H1 (cell line): ENCODE measurements around the gene NSD2.
A peak's percentile ranks its signal among the peaks of the same experiment; 100 is the strongest.

Experiments used
- CHD2 ChIP-seq: IDR thresholded peaks from 2 replicates; pipeline ENCODE4 v1.6.1; 2012; ENCODE audit warnings: low read length, improper control_type of control experiment
- CREB1 ChIP-seq: IDR thresholded peaks from 2 replicates; pipeline ENCODE4 v1.6.1; 2012; ENCODE audit warnings: inconsistent platforms
- EP300 ChIP-seq, 2 experiments: IDR thresholded peaks; 1 replicate in 1 of 2; 2 replicates in 1 of 2; pipeline ENCODE4 v1.6.1; 2011 to 2012; ENCODE audit warnings: low read depth in 2 of 2, low read length in 2 of 2, mild to moderate bottlenecking in 2 of 2, borderline replicate concordance in 1 of 2, inconsistent platforms in 1 of 2, moderate library complexity in 1 of 2
- HDAC2 ChIP-seq, 2 experiments: fragments of 300-600 bp in 1 of 2; sonication (generic) in 1 of 2; IDR thresholded peaks; 2 replicates each; pipeline ENCODE4 v1.6.1; 2011 to 2012; ENCODE audit warnings: low read depth in 2 of 2, low read length in 2 of 2, mild to moderate bottlenecking in 2 of 2, moderate library complexity in 2 of 2, borderline replicate concordance in 1 of 2, inconsistent platforms in 1 of 2
- HDAC6 ChIP-seq: IDR thresholded peaks from one replicate; pipeline ENCODE4 v1.7.1; 2012; ENCODE audit warnings: low read depth, mild to moderate bottlenecking, inconsistent platforms, low read length, moderate library complexity
- JUN ChIP-seq: IDR thresholded peaks from 2 replicates; pipeline ENCODE4 v1.6.1; 2011; ENCODE audit warnings: low read depth, mild to moderate bottlenecking, improper control_type of control experiment, low read length
- JUND ChIP-seq: IDR thresholded peaks from 2 replicates; pipeline ENCODE4 v1.6.1; 2011; ENCODE audit warnings: mild to moderate bottlenecking, improper control_type of control experiment, low read length
- POLR2A ChIP-seq, 2 experiments: IDR thresholded peaks; 1 replicate in 1 of 2; 2 replicates in 1 of 2; pipeline ENCODE4 v1.6.1; 2011; ENCODE audit warnings: low read depth in 2 of 2, low read length in 2 of 2, mild to moderate bottlenecking in 2 of 2; ENCODE audit errors: control extremely low read depth in 1 of 2
- POLR2AphosphoS5 ChIP-seq: IDR thresholded peaks from 2 replicates; pipeline ENCODE4 v1.6.1; 2011; ENCODE audit warnings: low read depth, low read length
- RAD21 ChIP-seq, 2 experiments: IDR thresholded peaks in 1 of 2; conservative IDR thresholded peaks in 1 of 2; 2 replicates each; pipeline ENCODE4 v1.6.1; 2011; ENCODE audit warnings: low read depth in 2 of 2, low read length in 2 of 2, improper control_type of control experiment in 1 of 2, inconsistent platforms in 1 of 2, mild to moderate bottlenecking in 1 of 2, moderate library complexity in 1 of 2
- SIRT6 ChIP-seq: IDR thresholded peaks from one replicate; pipeline ENCODE4 v1.7.1; 2012; ENCODE audit warnings: low read length, inconsistent platforms
- TF ChIP-seq, protein P1 (sequence below): IDR thresholded peaks from 2 replicates; pipeline ENCODE4 v1.6.1; 2012; ENCODE audit warnings: low read length, inconsistent platforms
- TF ChIP-seq, protein P2 (sequence below), 3 experiments: IDR thresholded peaks; 1 replicate in 2 of 3; 2 replicates in 1 of 3; pipeline versions ENCODE4 v1.5.1 to v1.6.1; 2011; ENCODE audit warnings: low read length in 3 of 3, mild to moderate bottlenecking in 3 of 3, inconsistent platforms in 2 of 3, low read depth in 1 of 3, moderate library complexity in 1 of 3; ENCODE audit not compliant: insufficient read depth in 1 of 3; ENCODE audit errors: control extremely low read depth in 1 of 3
- TF ChIP-seq, protein P3 (sequence below): IDR thresholded peaks from 2 replicates; pipeline ENCODE4 v1.6.1; 2012; ENCODE audit warnings: inconsistent platforms

DNA sequence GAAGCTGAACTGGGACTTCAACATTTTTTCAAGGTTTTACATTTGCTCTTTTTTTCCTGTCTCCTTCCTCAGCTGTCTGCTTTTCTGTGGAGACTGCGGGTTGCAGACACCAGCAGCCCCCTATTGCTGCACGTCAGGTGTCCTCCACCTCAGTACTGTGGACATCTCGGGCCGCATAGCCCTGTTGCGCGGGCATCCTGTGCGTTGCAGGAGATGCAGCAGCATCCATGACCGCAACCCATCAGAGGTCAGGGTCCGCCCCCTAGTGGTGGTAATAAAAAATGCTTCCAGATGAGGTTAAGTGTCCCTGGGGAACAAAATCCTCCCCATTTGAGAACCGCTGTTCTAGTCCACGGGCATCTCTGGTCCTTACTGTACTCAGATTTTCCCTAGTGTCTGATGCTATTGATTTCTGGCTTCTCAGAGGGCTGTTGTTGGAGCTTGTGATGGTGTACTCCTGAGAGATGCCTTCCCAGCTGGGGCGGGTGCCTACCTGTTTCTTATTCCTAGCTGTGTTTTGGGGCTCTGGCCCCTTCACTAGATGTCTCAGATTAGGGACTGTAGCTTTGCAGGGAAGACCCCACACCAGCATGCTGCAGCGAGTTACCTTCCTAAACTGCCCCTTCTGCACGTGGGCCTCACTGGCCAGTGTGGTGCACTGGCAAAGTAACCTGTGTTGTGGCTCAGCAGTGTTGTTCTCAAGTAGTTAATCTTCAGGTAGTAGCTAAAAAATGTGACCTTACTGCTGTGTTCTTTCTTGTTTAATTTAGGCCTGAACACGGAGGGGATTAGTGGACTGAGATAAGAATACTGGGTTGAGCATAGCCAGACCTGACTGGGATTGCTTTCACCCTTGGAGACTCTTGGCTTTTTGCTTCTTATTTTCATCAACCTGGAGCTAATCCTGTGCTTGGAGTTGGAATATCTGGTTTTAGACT, 28.2 kb downstream of the NSD2 start:
- 0 out of 4 replicates have a peak, but pooled peaks of 1 of the 2 experiments have one; percentile 42 for TF ChIP-seq HDAC2 (IDR thresholded peaks at IDR 0.05; ENCODE audit: borderline replicate concordance in 1 of 2, low read depth in 2 of 2, low read length in 2 of 2)
- TF ChIP-seq SIRT6, result no peak
- TF ChIP-seq, protein P1, sequence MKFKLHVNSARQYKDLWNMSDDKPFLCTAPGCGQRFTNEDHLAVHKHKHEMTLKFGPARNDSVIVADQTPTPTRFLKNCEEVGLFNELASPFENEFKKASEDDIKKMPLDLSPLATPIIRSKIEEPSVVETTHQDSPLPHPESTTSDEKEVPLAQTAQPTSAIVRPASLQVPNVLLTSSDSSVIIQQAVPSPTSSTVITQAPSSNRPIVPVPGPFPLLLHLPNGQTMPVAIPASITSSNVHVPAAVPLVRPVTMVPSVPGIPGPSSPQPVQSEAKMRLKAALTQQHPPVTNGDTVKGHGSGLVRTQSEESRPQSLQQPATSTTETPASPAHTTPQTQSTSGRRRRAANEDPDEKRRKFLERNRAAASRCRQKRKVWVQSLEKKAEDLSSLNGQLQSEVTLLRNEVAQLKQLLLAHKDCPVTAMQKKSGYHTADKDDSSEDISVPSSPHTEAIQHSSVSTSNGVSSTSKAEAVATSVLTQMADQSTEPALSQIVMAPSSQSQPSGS, result no peak
- TF ChIP-seq EP300 (IDR thresholded peaks at IDR 0.05; ENCODE audit: borderline replicate concordance in 1 of 2, low read depth in 2 of 2, low read length in 2 of 2), result no peak
- TF ChIP-seq, protein P2, sequence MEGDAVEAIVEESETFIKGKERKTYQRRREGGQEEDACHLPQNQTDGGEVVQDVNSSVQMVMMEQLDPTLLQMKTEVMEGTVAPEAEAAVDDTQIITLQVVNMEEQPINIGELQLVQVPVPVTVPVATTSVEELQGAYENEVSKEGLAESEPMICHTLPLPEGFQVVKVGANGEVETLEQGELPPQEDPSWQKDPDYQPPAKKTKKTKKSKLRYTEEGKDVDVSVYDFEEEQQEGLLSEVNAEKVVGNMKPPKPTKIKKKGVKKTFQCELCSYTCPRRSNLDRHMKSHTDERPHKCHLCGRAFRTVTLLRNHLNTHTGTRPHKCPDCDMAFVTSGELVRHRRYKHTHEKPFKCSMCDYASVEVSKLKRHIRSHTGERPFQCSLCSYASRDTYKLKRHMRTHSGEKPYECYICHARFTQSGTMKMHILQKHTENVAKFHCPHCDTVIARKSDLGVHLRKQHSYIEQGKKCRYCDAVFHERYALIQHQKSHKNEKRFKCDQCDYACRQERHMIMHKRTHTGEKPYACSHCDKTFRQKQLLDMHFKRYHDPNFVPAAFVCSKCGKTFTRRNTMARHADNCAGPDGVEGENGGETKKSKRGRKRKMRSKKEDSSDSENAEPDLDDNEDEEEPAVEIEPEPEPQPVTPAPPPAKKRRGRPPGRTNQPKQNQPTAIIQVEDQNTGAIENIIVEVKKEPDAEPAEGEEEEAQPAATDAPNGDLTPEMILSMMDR (IDR thresholded peaks at IDR 0.05; ENCODE audit: control extremely low read depth in 1 of 3, insufficient read depth in 1 of 3, low read depth in 1 of 3, low read length in 3 of 3), result peak; percentile 73 to 87 (median 83)
- TF ChIP-seq POLR2AphosphoS5, result no peak; the same call in 1 of the 2 replicates
- no peak for TF ChIP-seq HDAC6
- TF ChIP-seq CREB1, result no peak; the same call in 1 of the 2 replicates
- TF ChIP-seq POLR2A (IDR thresholded peaks at IDR 0.05; ENCODE audit: control extremely low read depth in 1 of 2, low read depth in 2 of 2, low read length in 2 of 2), result no peak
- peak; percentile 88 to 92 for TF ChIP-seq RAD21 (IDR thresholded peaks at IDR 0.05 in 1 of 2, conservative IDR thresholded peaks at IDR 0.05 in 1 of 2; ENCODE audit: low read depth in 2 of 2, low read length in 2 of 2)
- TF ChIP-seq JUN, result no peak
- no peak for TF ChIP-seq CHD2
- TF ChIP-seq, protein P3, sequence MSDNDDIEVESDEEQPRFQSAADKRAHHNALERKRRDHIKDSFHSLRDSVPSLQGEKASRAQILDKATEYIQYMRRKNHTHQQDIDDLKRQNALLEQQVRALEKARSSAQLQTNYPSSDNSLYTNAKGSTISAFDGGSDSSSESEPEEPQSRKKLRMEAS, result no peak
- peak; percentile 24; the same call in 1 of the 2 replicates for TF ChIP-seq JUND
